Measurements from ENCODE around the gene EHF. TPM values are rescaled to one million over a fixed set of nuclear protein-coding genes. Genes with fewer than 3 reads are reported as not detected.

The EHF gene
- total and polyA plus RNA-seq, 9 of the 15 experiments (the other 6 are each of a cell fraction or from before 2014, with no cell fraction given): 0.04 to 0.54 (median 0.37) TPM

DNA sequence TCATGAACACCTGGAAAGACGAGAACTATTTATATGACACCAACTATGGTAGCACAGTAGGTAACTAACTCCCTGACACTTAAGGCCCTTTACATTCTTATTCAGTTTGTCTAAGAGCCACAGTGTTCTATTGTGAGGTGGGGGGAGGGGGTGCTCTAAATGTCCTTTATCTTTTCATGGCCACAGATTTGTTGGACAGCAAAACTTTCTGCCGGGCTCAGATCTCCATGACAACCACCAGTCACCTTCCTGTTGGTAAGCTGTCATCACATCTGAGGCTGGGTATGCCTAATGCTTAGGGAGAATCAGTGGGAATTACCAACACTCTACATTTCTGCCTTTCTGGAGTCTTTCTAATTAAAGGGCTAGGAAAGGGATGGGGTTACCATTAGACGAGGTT, 30.7 kb downstream of the EHF start (continued):
- TF ChIP-seq, protein P1, sequence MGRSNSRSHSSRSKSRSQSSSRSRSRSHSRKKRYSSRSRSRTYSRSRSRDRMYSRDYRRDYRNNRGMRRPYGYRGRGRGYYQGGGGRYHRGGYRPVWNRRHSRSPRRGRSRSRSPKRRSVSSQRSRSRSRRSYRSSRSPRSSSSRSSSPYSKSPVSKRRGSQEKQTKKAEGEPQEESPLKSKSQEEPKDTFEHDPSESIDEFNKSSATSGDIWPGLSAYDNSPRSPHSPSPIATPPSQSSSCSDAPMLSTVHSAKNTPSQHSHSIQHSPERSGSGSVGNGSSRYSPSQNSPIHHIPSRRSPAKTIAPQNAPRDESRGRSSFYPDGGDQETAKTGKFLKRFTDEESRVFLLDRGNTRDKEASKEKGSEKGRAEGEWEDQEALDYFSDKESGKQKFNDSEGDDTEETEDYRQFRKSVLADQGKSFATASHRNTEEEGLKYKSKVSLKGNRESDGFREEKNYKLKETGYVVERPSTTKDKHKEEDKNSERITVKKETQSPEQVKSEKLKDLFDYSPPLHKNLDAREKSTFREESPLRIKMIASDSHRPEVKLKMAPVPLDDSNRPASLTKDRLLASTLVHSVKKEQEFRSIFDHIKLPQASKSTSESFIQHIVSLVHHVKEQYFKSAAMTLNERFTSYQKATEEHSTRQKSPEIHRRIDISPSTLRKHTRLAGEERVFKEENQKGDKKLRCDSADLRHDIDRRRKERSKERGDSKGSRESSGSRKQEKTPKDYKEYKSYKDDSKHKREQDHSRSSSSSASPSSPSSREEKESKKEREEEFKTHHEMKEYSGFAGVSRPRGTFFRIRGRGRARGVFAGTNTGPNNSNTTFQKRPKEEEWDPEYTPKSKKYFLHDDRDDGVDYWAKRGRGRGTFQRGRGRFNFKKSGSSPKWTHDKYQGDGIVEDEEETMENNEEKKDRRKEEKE (IDR thresholded peaks at IDR 0.05; ENCODE audit: borderline replicate concordance in 1 of 2, control insufficient read depth in 1 of 2, low read depth in 2 of 2, low read length in 1 of 2): no peak
- TF ChIP-seq FOXJ3 (CRISPR knock-in tag; IDR thresholded peaks at IDR 0.05) (no peak), NR2C2 (CRISPR knock-in tag; IDR thresholded peaks at IDR 0.05) (no peak), NR2C2 (tag; IDR thresholded peaks at IDR 0.05) (no peak), TRIM24 (IDR thresholded peaks at IDR 0.05) (no peak), ZNF121 (CRISPR knock-in tag; conservative IDR thresholded peaks at IDR 0.05) (no peak), BCL6 (CRISPR knock-in tag; IDR thresholded peaks at IDR 0.05) (no peak), SRSF7 (optimal IDR thresholded peaks at IDR 0.05; ENCODE audit: low read depth, low read length) (no peak), PHTF2 (CRISPR knock-in tag; IDR thresholded peaks at IDR 0.05) (no peak), ZNF175 (CRISPR knock-in tag; IDR thresholded peaks at IDR 0.05; ENCODE audit: low read depth) (no peak; the same call in 1 of the 2 replicates), SREBF2 (CRISPR knock-in tag; IDR thresholded peaks at IDR 0.05) (no peak), LCOR (CRISPR knock-in tag; IDR thresholded peaks at IDR 0.05) (no peak), ZNF274 (IDR thresholded peaks at IDR 0.05; ENCODE audit: borderline replicate concordance, low read depth, low read length) (no peak), ZNF212 (CRISPR knock-in tag; IDR thresholded peaks at IDR 0.05) (no peak), RBM39 (optimal IDR thresholded peaks at IDR 0.05; ENCODE audit: low read depth, low read length) (no peak), EGR1 (conservative IDR thresholded peaks at IDR 0.05) (no peak), FOXJ2 (tag; IDR thresholded peaks at IDR 0.05) (0 out of 2 replicates have a peak, but pooled peaks have one; percentile 13)
- TF ChIP-seq, protein P2, sequence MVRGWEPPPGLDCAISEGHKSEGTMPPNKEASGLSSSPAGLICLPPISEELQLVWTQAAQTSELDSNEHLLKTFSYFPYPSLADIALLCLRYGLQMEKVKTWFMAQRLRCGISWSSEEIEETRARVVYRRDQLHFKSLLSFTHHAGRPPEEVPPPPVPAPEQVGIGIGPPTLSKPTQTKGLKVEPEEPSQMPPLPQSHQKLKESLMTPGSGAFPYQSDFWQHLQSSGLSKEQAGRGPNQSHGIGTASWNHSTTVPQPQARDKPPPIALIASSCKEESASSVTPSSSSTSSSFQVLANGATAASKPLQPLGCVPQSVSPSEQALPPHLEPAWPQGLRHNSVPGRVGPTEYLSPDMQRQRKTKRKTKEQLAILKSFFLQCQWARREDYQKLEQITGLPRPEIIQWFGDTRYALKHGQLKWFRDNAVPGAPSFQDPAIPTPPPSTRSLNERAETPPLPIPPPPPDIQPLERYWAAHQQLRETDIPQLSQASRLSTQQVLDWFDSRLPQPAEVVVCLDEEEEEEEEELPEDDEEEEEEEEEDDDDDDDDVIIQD (CRISPR knock-in tag; IDR thresholded peaks at IDR 0.05): no peak
- TF ChIP-seq, protein P3, sequence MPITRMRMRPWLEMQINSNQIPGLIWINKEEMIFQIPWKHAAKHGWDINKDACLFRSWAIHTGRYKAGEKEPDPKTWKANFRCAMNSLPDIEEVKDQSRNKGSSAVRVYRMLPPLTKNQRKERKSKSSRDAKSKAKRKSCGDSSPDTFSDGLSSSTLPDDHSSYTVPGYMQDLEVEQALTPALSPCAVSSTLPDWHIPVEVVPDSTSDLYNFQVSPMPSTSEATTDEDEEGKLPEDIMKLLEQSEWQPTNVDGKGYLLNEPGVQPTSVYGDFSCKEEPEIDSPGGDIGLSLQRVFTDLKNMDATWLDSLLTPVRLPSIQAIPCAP (CRISPR knock-in tag; IDR thresholded peaks at IDR 0.05; ENCODE audit: borderline replicate concordance): no peak

Measured in K562 (cell line).